Measurements from ENCODE around the gene NRL. TPM values are rescaled to one million over a fixed set of nuclear protein-coding genes. Genes with fewer than 3 reads are reported as not detected.
"Not testable (repeated sequence)": the region's sequence is repeated elsewhere in the genome, so short reads cannot be mapped to it uniquely, and the experiment has no call there.

Gene NRL
- total RNA-seq, 1 donor from 2014 or later, result 0.54 TPM

GRCh38 chr14:24036169-24036962 is 78.4 kb downstream of the NRL start:
- H3K4me2 ChIP-seq, result peak overlapping the region; percentile 93
- peaks cover 10% of the 10 kb centered on the region for H3K4me1 Mint-ChIP-seq
- H3K9me3 Mint-ChIP-seq, result peaks cover 14% of the 10 kb centered on the region

GRCh38 chr14:24035769-24036168 is 79.0 kb downstream of the NRL start:
- DNase-seq (ENCODE audit: low spot score); H3K4me1 ChIP-seq; H3K9ac ChIP-seq; H3K27ac ChIP-seq; H3K79me2 ChIP-seq (ENCODE audit: low read depth); H3K36me3 ChIP-seq; H4K20me1 ChIP-seq (ENCODE audit: low read depth); H3K9me3 ChIP-seq (ENCODE audit: low read depth); H3K27me3 ChIP-seq; H3K36me3 Mint-ChIP-seq; H3F3A ChIP-seq (ENCODE audit: low read depth): not testable (repeated sequence)
- H3K4me2 ChIP-seq, result peak overlapping the region; percentile 93
- H2AFZ ChIP-seq (replicated peaks), result peak overlapping the region; percentile 98
- Mint-ChIP-seq H3K4me1 (peaks cover 10% of the 10 kb centered on the region), H3K27ac (peak overlapping the region; percentile 87), H3K9me3 (peaks cover 19% of the 10 kb centered on the region), H3K4me3 (peak overlapping the region; percentile 85), H3K27me3 (ENCODE audit: insufficient read depth, low read depth) (peaks cover 17% of the 10 kb centered on the region)
- peak overlapping the region; percentile 59 for H3K4me3 ChIP-seq

More at GRCh38 chr14:24036169-24036962, 78.4 kb downstream of the NRL start:
- peak overlapping the region; percentile 93 for H3K4me3 Mint-ChIP-seq
- H3K4me1 ChIP-seq, result no peaks in the 10 kb centered on the region
- no peaks in the 10 kb centered on the region for H3K36me3 Mint-ChIP-seq
- H2AFZ ChIP-seq (replicated peaks), result peak overlapping the region; percentile 98
- H3K36me3 ChIP-seq, result no peaks in the 10 kb centered on the region
- peak; percentile 75 for TF ChIP-seq CTCF (IDR thresholded peaks at IDR 0.05)
- TF ChIP-seq EZH2 (IDR thresholded peaks at IDR 0.05), result no peak
- H3K27ac Mint-ChIP-seq, result peak overlapping the region; percentile 87
- no peaks in the 10 kb centered on the region for H3K9me3 ChIP-seq (ENCODE audit: low read depth)
- DNase-seq (ENCODE audit: low spot score), result peak; percentile 85
- H3K79me2 ChIP-seq (ENCODE audit: low read depth), result no peaks in the 10 kb centered on the region
- peaks cover 3% of the 10 kb centered on the region for H3K27me3 ChIP-seq
- H4K20me1 ChIP-seq (ENCODE audit: low read depth), result no peaks in the 10 kb centered on the region
- peak overlapping the region; percentile 59 for H3K4me3 ChIP-seq
- peaks cover 4% of the 10 kb centered on the region for H3F3A ChIP-seq (ENCODE audit: low read depth)
- no peak overlapping the region for H3K27ac ChIP-seq
- H3K27me3 Mint-ChIP-seq (ENCODE audit: insufficient read depth, low read depth), result peaks cover 16% of the 10 kb centered on the region
- H3K9ac ChIP-seq, result no peak overlapping the region

- no peak overlapping the region for H3K27ac ChIP-seq
- peaks cover 3% of the 10 kb centered on the region for H3K27me3 ChIP-seq
- no peaks in the 10 kb centered on the region for H3K4me1 ChIP-seq
- no peaks in the 10 kb centered on the region for H4K20me1 ChIP-seq (ENCODE audit: low read depth)
- H3F3A ChIP-seq (ENCODE audit: low read depth), result peaks cover 4% of the 10 kb centered on the region
- DNase-seq (ENCODE audit: low spot score), result no peak
- no peaks in the 10 kb centered on the region for H3K36me3 ChIP-seq
- Mint-ChIP-seq H3K27me3 (ENCODE audit: insufficient read depth, low read depth) (peaks cover 14% of the 10 kb centered on the region), H3K36me3 (no peaks in the 10 kb centered on the region), H3K4me1 (peaks cover 10% of the 10 kb centered on the region), H3K4me3 (no peak overlapping the region), H3K27ac (no peak overlapping the region), H3K9me3 (peaks cover 26% of the 10 kb centered on the region)
- no peak overlapping the region for H3K4me2 ChIP-seq
- no peak overlapping the region for H2AFZ ChIP-seq (replicated peaks)
- TF ChIP-seq EZH2phosphoT487 (IDR thresholded peaks at IDR 0.05), result no peak
- no peak for TF ChIP-seq EZH2 (IDR thresholded peaks at IDR 0.05)
- no peak for TF ChIP-seq CTCF (IDR thresholded peaks at IDR 0.05)
- no peak overlapping the region for H3K4me3 ChIP-seq
- H3K79me2 ChIP-seq (ENCODE audit: low read depth), result no peaks in the 10 kb centered on the region
- H3K9ac ChIP-seq, result no peak overlapping the region
- H3K9me3 ChIP-seq (ENCODE audit: low read depth), result no peaks in the 10 kb centered on the region
Observed at GRCh38 chr14:24032727-24033418, 81.9 kb downstream of the NRL start.

- not testable (repeated sequence) for H3K4me3 Mint-ChIP-seq; H3K4me3 ChIP-seq; H3K9ac ChIP-seq; H3F3A ChIP-seq (ENCODE audit: low read depth); H3K9me3 ChIP-seq (ENCODE audit: low read depth); H3K27me3 ChIP-seq; H4K20me1 ChIP-seq (ENCODE audit: low read depth); H3K27me3 Mint-ChIP-seq (ENCODE audit: insufficient read depth, low read depth); H3K27ac Mint-ChIP-seq; H3K36me3 Mint-ChIP-seq; H2AFZ ChIP-seq (replicated peaks); H3K4me2 ChIP-seq; H3K4me1 ChIP-seq; H3K36me3 ChIP-seq; H3K4me1 Mint-ChIP-seq; H3K27ac ChIP-seq; H3K79me2 ChIP-seq (ENCODE audit: low read depth); DNase-seq (ENCODE audit: low spot score)
- H3K9me3 Mint-ChIP-seq, result peaks cover 28% of the 10 kb centered on the region
Observed at GRCh38 chr14:24031331-24031730, 83.4 kb downstream of the NRL start.

GRCh38 chr14:24029687-24030086 is 85.1 kb downstream of the NRL start:
- H3K4me3 Mint-ChIP-seq; H3F3A ChIP-seq (ENCODE audit: low read depth); H3K27ac Mint-ChIP-seq; H3K9ac ChIP-seq; H3K4me1 Mint-ChIP-seq; H3K79me2 ChIP-seq (ENCODE audit: low read depth); H3K4me1 ChIP-seq; H3K4me3 ChIP-seq; H4K20me1 ChIP-seq (ENCODE audit: low read depth); H3K27ac ChIP-seq; H3K27me3 ChIP-seq; H3K4me2 ChIP-seq; H2AFZ ChIP-seq (replicated peaks); H3K36me3 ChIP-seq; H3K36me3 Mint-ChIP-seq; H3K27me3 Mint-ChIP-seq (ENCODE audit: insufficient read depth, low read depth); H3K9me3 ChIP-seq (ENCODE audit: low read depth); DNase-seq (ENCODE audit: low spot score): not testable (repeated sequence)
- peaks cover 30% of the 10 kb centered on the region for H3K9me3 Mint-ChIP-seq
